Pulmonary artery endothelial cell (primary cell): ENCODE data around the gene RASAL2. TPM values are rescaled to one million over a fixed set of nuclear protein-coding genes. Genes with fewer than 3 reads are reported as not detected.
"Not testable (repeated sequence)": the region's sequence is repeated elsewhere in the genome, so short reads cannot be mapped to it uniquely, and the experiment has no call there.

ENCODE experiments used
- DNase-seq: peaks from one replicate; pipeline ENCODE4 v3.0.0-alpha.2; 2011; ENCODE audit warnings: low read depth, low spot score
- total RNA-seq: library from RNA; depleted of rRNA; stranded (reverse); fragments of >200 nt; gene quantifications from 2 replicates; pipeline ENCODE4 v1.2.3, GENCODE V29; 2014

Gene RASAL2
- total RNA-seq, 1 donor from 2014 or later = 13.5 TPM

GRCh38 chr1:178161516-178161915, 67.6 kb downstream of the RASAL2 start:
- no peak for DNase-seq

DNA sequence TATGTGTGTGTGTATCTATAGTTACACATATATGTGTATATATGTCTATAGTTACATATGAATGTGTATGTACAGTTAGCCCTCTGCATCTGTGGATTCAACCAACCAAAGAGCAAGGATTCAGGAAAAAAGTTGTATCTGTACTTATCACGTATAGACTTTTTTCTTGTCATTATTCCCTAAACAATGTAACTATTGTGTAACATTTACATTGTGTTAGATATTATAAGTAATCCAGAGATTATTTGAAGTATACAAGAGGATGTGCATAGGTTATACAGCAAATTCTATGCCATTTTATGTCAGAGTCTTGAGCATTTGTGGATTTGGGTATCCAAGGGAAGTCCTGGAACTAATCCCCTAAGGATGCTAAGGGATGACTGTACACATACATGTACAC, 71.3 kb downstream of the RASAL2 start:
- DNase-seq = no peak

- no peak for DNase-seq
Measured at GRCh38 chr1:178166429-178167024, 72.6 kb downstream of the RASAL2 start.

DNA sequence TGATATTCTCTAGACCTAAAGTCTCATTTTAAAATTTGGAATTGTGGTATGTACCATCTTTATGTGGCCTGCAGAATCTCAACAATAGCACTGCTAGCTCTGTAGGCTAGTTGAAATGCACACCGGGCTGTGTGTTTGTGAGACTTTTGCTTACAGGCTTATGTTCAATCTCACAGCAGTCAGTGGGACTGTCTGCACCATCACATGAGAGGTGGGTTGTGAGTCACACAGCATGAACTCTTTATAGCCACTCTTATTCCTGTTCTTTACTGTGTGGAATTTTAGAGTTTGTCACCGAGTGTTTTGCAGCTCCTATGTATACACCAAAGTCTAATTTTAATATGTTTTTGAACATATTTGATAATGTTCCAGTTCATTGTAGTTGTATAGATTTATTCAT, 74.6 kb downstream of the RASAL2 start:
- DNase-seq = no peak

- DNase-seq = no peak
Measured at GRCh38 chr1:178169649-178170048, 75.7 kb downstream of the RASAL2 start.

GRCh38 chr1:178172939-178173338, 79.0 kb downstream of the RASAL2 start:
- no peak for DNase-seq

GRCh38 chr1:178174539-178174938, 80.6 kb downstream of the RASAL2 start:
- no peak for DNase-seq

GRCh38 chr1:178180405-178180804, 86.5 kb downstream of the RASAL2 start:
- no peak for DNase-seq

- no peak for DNase-seq
Measured at GRCh38 chr1:178183796-178184195, 89.9 kb downstream of the RASAL2 start.

DNA sequence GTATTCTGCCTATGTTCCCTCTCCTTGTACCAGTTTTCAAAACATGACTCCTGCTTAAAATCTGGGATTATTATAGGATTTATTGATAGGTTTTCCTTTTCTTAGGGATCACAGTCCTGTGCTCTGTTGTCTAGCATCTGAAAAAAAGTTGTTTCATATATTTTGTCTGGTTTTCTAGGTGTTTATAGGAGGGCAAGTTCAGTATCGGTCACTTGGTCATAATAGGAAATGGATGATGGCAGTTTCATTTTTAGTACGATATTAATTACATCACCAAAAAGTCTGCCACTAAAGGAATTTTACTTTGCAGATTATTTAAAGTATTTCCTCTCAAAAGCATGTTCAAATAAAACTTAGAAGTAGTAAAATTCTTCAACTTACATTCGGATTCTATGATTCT, 94.4 kb downstream of the RASAL2 start:
- no peak for DNase-seq

DNA sequence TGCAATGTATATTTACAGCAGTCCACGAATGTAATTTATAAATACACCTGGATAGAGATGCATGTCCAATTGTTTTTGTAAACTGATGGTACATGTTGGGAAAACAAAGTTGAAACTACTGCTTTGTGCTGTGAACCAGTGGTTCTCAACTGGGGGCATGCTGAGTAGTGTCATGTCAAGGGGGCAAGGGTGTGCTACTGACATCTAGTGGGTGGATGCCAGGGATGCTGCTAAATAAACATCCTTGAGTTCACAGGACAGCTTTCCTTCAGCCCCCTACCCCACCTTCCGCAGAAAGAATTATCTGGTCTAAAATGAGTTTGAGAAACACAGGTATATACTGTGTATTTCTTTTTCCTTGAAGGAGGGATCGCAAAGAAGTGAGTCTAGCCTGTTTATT, 95.9 kb downstream of the RASAL2 start:
- no peak for DNase-seq

- no peak for DNase-seq
Measured at GRCh38 chr1:178190881-178191280, 97.0 kb downstream of the RASAL2 start.

DNA sequence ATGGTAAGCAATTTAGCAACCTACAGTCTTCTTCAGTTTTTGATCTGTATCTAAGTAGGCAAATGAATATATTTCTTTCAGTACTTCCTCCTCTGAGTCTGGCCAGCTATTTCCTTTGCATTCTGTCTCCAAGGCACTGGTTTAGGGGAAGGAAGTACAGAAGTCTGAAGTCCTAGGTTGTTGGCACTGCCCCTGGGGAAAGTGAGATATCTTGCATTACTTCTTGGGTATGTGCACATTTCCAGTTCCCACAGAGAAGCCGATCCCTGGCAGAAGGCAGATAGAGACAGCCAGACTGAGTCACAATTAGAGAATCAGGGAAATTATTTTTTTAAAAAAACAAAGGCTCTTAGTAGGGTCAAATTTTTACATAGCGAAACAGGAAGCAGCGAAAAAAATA, 98.8 kb downstream of the RASAL2 start:
- peak; percentile 94 for DNase-seq

GRCh38 chr1:178196631-178197030, 102.7 kb downstream of the RASAL2 start:
- DNase-seq = no peak

GRCh38 chr1:178202095-178202494, 108.2 kb downstream of the RASAL2 start:
- not testable (repeated sequence) for DNase-seq

DNA sequence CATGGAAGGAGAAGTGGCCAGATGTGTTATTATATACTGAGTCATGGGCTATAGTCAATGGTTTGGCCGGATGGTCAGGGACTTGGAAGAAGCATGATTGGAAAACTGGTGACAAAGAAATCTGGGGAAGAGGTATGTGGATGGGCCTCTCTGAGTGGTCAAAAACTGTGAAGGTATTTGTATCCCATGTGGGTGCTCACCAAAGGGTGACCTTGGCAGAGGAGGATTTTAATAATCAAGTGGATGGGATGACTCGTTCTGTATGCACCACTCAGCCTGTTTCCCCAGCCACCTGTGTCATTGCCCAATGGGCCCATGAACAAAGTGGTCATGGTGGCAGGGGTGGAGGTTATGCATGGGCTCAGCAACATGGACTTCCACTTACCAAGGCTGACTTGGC, 108.6 kb downstream of the RASAL2 start:
- DNase-seq = not testable (repeated sequence)

DNA sequence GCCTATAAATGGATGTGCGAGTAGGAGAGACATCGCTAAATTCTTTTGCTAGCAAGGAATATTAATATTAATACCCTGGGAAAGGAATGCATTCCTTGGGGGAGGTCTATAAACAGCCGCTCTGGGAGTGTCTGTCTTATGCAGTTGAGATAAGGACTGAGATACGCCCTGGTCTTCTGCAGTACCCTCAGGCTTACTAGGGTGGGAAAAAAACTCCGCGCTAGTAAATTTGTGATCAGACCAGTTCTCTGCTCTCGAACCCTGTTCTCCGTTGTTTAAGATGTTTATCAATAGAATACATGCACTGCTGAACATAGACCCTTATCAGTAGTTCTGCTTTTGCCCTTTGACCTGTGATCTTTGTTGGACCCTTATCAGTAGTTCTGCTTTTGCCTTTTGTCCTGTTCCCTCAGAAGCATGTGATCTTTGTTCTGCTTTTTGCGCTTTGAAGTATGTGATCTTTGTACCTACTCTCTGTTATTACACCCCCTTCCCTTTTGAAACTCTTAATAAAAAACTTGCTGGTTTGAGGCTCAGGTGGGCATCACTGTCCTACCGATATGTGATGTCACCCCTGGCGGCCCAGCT, 114.5 kb downstream of the RASAL2 start:
- not testable (repeated sequence) for DNase-seq

GRCh38 chr1:178209935-178210334, 116.0 kb downstream of the RASAL2 start:
- DNase-seq = no peak

GRCh38 chr1:178218550-178218949, 124.6 kb downstream of the RASAL2 start:
- DNase-seq = no peak

GRCh38 chr1:178220094-178220493, 126.2 kb downstream of the RASAL2 start:
- no peak for DNase-seq

- DNase-seq = no peak
Measured at GRCh38 chr1:178223289-178223688, 129.4 kb downstream of the RASAL2 start.

DNA sequence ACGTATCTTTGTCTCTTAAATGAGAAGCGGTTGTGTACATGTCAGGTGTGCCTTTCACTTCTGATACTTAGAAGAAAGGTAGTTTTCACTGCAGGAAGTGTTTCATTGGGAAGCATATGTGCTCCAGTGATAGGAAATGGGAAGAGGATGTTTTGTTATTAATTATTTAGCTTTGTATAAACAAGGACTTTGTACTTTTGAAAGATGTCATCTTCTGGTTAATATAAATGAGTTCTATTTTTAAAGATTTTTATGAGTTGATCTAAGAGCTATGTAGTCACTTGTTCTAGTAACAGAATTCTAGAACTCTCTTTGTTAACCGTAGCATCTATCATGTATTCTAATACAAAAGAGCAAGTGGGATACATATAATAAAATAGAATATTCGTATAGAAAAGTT, 130.5 kb downstream of the RASAL2 start:
- DNase-seq = no peak

DNA sequence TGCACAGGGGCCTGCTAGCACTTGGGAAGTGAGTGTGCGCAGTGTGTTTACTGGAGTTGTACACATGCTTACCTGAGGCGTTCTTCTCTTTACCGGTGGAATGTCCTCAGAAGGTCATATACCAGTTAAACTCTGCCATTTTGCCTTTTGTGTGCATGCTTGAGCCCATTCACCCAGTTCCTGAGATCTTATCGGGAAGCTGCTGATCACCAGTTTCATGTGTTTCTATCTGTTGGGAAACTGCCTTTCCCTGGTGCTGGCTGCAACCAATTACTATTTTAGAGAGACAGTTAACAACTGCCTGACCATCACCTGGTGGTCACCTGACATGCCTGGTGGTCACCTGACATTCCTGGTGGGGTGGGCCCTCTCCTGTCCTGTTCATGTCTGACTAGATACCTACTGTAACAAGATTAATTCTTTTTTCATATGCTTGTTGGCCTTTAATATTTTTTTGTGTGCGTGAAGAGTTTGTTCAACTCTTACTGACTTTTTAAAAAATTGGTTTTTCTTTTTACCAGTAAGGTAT, 137.0 kb downstream of the RASAL2 start:
- no peak for DNase-seq
